Chondrocyte (in vitro differentiated cells): ENCODE measurements around the gene CD200R1L. TPM values are rescaled to one million over a fixed set of nuclear protein-coding genes. Genes with fewer than 3 reads are reported as not detected.
A peak's percentile ranks its signal among the peaks of the same experiment; 100 is the strongest.

ENCODE experiments used
- DNase-seq: peaks from one replicate; pipeline ENCODE4 v3.0.0; 2021; ENCODE audit warnings: mixed read lengths, low spot score
- H3K27ac Mint-ChIP-seq: one replicate; pipeline ENCODE4 v1.8.0; 2021; ENCODE audit warnings: mild to moderate bottlenecking, moderate library complexity, mixed read lengths; ENCODE audit not compliant: unreplicated experiment
- H3K27me3 Mint-ChIP-seq: 2 replicates; pipeline ENCODE4 v1.8.0; 2021; ENCODE audit warnings: low read depth, mixed read lengths
- H3K36me3 Mint-ChIP-seq: 2 replicates; pipeline ENCODE4 v1.8.0; 2021; ENCODE audit warnings: low read depth, mixed read lengths
- H3K4me1 Mint-ChIP-seq: 2 replicates; pipeline ENCODE4 v1.8.0; 2021; ENCODE audit warnings: low read depth, mild to moderate bottlenecking, mixed read lengths
- H3K4me3 Mint-ChIP-seq: one replicate; pipeline ENCODE4 v1.8.0; 2021; ENCODE audit warnings: mild to moderate bottlenecking, moderate library complexity, mixed read lengths; ENCODE audit not compliant: unreplicated experiment
- H3K9me3 Mint-ChIP-seq: 2 replicates; pipeline ENCODE4 v1.8.0; 2021; ENCODE audit warnings: low read depth, mixed read lengths
- total RNA-seq: library from RNA; stranded (reverse); gene quantifications from 3 replicates; pipeline ENCODE4 v1.2.1, GENCODE V29; 2021
- TF ChIP-seq, protein P1 (sequence below): fragments of 200-600 bp; sonication (generic); IDR thresholded peaks from 2 replicates; pipeline ENCODE4 v1.5.0; 2021; ENCODE audit warnings: antibody characterized with exemption, mild to moderate bottlenecking, moderate library complexity

CD200R1L gene
- total RNA-seq, 1 donor from 2014 or later: not detected

DNA sequence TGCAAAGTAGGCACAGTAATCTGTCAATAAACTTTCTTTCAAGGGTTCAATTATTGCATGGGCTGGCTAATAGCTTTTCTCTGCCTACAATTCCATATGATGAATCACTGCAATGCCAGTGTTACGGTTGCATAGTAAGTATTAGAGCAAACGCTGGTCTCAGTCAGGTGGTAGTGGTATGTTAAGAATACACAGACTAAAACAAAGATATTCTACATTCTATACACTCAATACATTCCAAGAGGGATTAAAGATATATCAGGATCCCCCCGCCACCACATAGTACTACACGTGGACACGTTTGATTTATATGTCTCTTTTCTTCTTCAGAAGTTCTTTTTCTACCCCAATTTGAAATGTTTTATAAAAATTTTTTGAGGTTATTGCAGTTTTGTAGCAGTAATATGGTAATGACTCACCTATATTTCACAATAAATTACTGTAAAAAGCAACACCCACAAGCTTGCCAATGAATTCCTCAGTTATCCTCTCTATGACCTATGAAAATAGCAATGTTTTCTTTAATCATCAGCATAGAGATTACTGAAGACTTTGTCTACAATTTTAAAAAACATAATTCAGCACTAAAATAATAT lies 68.2 kb downstream of the CD200R1L start:
- H3K36me3 Mint-ChIP-seq: no peaks in the 10 kb centered on the region
- TF ChIP-seq, protein P1, sequence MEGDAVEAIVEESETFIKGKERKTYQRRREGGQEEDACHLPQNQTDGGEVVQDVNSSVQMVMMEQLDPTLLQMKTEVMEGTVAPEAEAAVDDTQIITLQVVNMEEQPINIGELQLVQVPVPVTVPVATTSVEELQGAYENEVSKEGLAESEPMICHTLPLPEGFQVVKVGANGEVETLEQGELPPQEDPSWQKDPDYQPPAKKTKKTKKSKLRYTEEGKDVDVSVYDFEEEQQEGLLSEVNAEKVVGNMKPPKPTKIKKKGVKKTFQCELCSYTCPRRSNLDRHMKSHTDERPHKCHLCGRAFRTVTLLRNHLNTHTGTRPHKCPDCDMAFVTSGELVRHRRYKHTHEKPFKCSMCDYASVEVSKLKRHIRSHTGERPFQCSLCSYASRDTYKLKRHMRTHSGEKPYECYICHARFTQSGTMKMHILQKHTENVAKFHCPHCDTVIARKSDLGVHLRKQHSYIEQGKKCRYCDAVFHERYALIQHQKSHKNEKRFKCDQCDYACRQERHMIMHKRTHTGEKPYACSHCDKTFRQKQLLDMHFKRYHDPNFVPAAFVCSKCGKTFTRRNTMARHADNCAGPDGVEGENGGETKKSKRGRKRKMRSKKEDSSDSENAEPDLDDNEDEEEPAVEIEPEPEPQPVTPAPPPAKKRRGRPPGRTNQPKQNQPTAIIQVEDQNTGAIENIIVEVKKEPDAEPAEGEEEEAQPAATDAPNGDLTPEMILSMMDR: no peak
- no peaks in the 10 kb centered on the region for H3K27me3 Mint-ChIP-seq
- H3K27ac Mint-ChIP-seq: peak overlapping the region; percentile 82
- peaks cover 67% of the 10 kb centered on the region for H3K4me1 Mint-ChIP-seq
- H3K9me3 Mint-ChIP-seq: no peaks in the 10 kb centered on the region
- DNase-seq: no peak
- no peak overlapping the region for H3K4me3 Mint-ChIP-seq

DNA sequence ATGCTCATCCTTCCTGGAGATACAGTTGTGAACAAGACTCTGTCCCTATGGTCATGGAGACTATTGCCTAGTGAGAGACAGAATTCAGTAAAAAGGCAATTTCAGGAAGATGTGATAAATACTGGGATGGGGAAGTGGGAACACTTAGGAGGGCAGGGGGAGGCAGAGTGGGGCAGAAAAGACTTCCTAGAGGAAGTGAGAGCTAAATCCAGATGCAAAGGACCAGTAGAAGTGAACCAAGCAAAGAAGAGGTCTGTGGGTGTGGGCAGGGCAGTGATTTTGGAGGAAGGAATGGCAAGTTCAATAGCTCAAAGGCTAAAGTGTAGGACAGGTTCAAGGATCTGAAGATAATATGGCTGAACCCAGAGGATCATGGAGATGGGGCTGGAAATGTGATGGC lies 68.9 kb downstream of the CD200R1L start:
- no peak overlapping the region for H3K4me3 Mint-ChIP-seq
- peaks cover 70% of the 10 kb centered on the region for H3K4me1 Mint-ChIP-seq
- TF ChIP-seq, protein P1: no peak
- H3K27me3 Mint-ChIP-seq: no peaks in the 10 kb centered on the region
- H3K27ac Mint-ChIP-seq: peak overlapping the region; percentile 82
- H3K9me3 Mint-ChIP-seq: no peaks in the 10 kb centered on the region
- no peaks in the 10 kb centered on the region for H3K36me3 Mint-ChIP-seq
- no peak for DNase-seq

DNA sequence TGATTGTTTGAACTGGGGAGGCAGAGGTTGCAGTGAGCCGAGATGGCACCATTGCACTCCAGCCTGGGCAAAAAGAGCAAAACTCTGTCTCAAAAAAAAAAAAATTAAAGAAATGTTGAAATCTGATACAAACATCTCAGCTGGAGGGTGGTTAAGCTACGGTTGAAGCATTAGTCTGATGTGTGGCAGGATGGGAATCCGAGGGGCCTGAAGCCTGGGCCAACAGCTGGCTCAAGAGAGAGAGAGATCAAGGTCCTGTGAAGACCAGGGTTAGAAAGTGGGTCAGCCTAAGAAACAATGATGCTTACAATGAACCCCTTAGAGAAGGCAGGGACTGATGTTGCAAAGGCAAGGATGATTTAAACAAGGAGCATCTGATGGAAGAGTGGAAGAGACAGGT lies 69.8 kb downstream of the CD200R1L start:
- TF ChIP-seq, protein P1: no peak
- DNase-seq: no peak
- Mint-ChIP-seq H3K9me3 (no peaks in the 10 kb centered on the region), H3K4me3 (no peak overlapping the region), H3K27ac (peak overlapping the region; percentile 19), H3K4me1 (peaks cover 74% of the 10 kb centered on the region), H3K36me3 (peaks cover 1% of the 10 kb centered on the region), H3K27me3 (no peaks in the 10 kb centered on the region)

DNA sequence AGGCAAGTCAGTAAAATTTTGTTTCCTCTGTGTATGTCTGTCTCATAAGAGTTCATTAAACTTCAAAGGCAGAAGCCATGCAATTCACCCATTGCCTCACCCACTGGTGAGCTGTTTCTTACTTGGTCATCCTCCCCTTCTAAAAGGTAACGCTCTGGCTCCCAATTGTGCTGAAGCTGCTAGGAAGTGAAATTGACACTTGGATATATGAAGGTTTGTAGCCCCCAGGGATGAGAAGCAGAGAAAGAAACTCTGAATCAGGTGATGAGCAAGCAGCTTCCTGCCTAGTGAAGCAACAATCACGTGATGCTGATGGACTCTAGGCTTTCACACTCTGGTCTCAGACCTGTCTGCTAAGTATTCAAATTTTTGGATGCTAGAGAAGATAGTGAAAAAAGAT lies 70.7 kb downstream of the CD200R1L start:
- H3K4me3 Mint-ChIP-seq: no peak overlapping the region
- no peak overlapping the region for H3K27ac Mint-ChIP-seq
- no peaks in the 10 kb centered on the region for H3K27me3 Mint-ChIP-seq
- H3K36me3 Mint-ChIP-seq: peaks cover 1% of the 10 kb centered on the region
- H3K4me1 Mint-ChIP-seq: peaks cover 67% of the 10 kb centered on the region
- TF ChIP-seq, protein P1: no peak
- no peaks in the 10 kb centered on the region for H3K9me3 Mint-ChIP-seq
- no peak for DNase-seq

DNA sequence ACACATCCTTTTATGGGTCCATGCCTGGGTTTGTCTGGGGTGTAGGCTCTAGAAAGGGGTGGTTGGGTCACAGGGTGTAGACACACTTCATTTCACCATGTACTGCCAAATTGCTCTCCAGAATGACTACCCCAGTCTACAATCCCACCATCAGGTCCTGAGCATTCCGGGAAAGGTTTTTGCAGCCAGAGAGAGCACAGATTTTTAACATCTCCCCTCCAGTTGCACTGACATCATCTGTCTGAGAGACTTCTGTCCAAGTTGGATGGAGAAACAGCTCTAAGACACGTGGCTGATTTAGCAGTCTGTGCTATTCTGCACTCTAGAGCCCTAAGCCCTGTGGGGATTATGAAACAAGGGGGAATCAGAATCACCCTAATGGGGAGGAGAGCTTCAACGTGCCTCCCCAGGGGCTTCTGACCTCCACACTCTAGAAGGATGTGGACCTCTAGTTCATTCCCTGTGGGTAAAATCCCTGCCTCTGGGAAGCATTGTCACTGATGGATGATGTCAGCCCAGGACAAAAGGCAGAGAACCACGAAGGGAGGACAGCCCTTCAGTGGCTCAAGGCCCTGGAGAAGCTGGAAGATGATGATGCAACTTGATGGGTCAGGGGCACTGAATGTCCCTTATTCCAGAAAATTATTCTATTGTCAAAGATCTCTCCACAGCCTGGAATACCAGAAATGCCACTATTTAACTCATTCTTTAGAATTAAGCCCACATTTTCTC lies 71.5 kb downstream of the CD200R1L start:
- no peak overlapping the region for H3K27ac Mint-ChIP-seq
- no peaks in the 10 kb centered on the region for H3K9me3 Mint-ChIP-seq
- TF ChIP-seq, protein P1: no peak
- H3K36me3 Mint-ChIP-seq: peaks cover 1% of the 10 kb centered on the region
- no peak overlapping the region for H3K4me3 Mint-ChIP-seq
- no peak for DNase-seq
- no peaks in the 10 kb centered on the region for H3K27me3 Mint-ChIP-seq
- H3K4me1 Mint-ChIP-seq: peaks cover 63% of the 10 kb centered on the region
